Endodermal cell (in vitro differentiated cells): ENCODE data around the gene GPSM1. TPM values are rescaled to one million over a fixed set of nuclear protein-coding genes. Genes with fewer than 3 reads are reported as not detected.

ENCODE experiments used
- DNase-seq: peaks from one replicate; pipeline ENCODE4 v3.0.0-alpha.2; 2017
- H3K27ac ChIP-seq: 2 replicates; pipeline ENCODE4 v1.5.1; 2013; ENCODE audit warnings: mild to moderate bottlenecking, low read depth, low read length, moderate library complexity
- H3K27me3 ChIP-seq: 2 replicates; pipeline ENCODE4 v1.6.1; 2013; ENCODE audit warnings: mild to moderate bottlenecking, low read length, moderate library complexity; ENCODE audit not compliant: insufficient read depth, control insufficient read depth, poor library complexity, severe bottlenecking
- H3K36me3 ChIP-seq: 2 replicates; pipeline ENCODE4 v1.7.0; 2013; ENCODE audit warnings: mild to moderate bottlenecking, low read length, moderate library complexity; ENCODE audit not compliant: control insufficient read depth, insufficient read depth
- H3K4me1 ChIP-seq: one replicate; pipeline ENCODE4 v1.7.0; 2013; ENCODE audit warnings: low read length; ENCODE audit not compliant: control insufficient read depth, insufficient read depth
- H3K4me3 ChIP-seq: 2 replicates; pipeline ENCODE4 v1.5.1; 2013; ENCODE audit warnings: mild to moderate bottlenecking, low read length, moderate library complexity
- H3K9ac ChIP-seq: 2 replicates; pipeline ENCODE4 v1.6.1; 2013; ENCODE audit warnings: mild to moderate bottlenecking, low read length, moderate library complexity; ENCODE audit not compliant: poor library complexity, severe bottlenecking; ENCODE audit errors: extremely low read depth
- H3K9me3 ChIP-seq: 2 replicates; pipeline ENCODE4 v1.6.1; 2013; ENCODE audit warnings: mild to moderate bottlenecking, low read length, moderate library complexity; ENCODE audit not compliant: control insufficient read depth
- H3K27ac Mint-ChIP-seq: 2 replicates; pipeline ENCODE4 v1.8.0; 2020; ENCODE audit warnings: mixed read lengths
- H3K27me3 Mint-ChIP-seq: 2 replicates; pipeline ENCODE4 v1.8.0; 2021; ENCODE audit warnings: mild to moderate bottlenecking, mixed read lengths; ENCODE audit not compliant: insufficient read depth
- H3K36me3 Mint-ChIP-seq: 2 replicates; pipeline ENCODE4 v1.8.0; 2020; ENCODE audit warnings: low read depth, mixed read lengths
- H3K4me1 Mint-ChIP-seq: 2 replicates; pipeline ENCODE4 v1.8.0; 2020; ENCODE audit warnings: mixed read lengths
- H3K4me3 Mint-ChIP-seq: 2 replicates; pipeline ENCODE4 v1.8.0; 2020; ENCODE audit warnings: mild to moderate bottlenecking, moderate library complexity, mixed read lengths
- H3K9me3 Mint-ChIP-seq: 2 replicates; pipeline ENCODE4 v1.8.0; 2020; ENCODE audit warnings: mild to moderate bottlenecking, mixed read lengths
- CTCF ChIP-seq: fragments of 200-600 bp; sonication (generic); conservative IDR thresholded peaks from 2 replicates; pipeline ENCODE4 v1.5.0; 2021; ENCODE audit warnings: antibody characterized with exemption, mild to moderate bottlenecking
- WGBS, 2 experiments: methylation state at CpG; one replicate each; pipeline versions ENCODE4 v1.1.5 to v1.1.7; 2013; ENCODE audit warnings: missing lambda C conversion rate in 2 of 2, mixed read lengths in 1 of 2; ENCODE audit not compliant: insufficient coverage in 1 of 2, insufficient read length in 1 of 2; 5-methylcytosine and 5-hydroxymethylcytosine counted together
- total RNA-seq, 2 donors: library from RNA; stranded (reverse); fragmentation: NEBNext Ultra II Directional in 1 of 2; extraction: Animal tissue kit (Norgen Biotek cat#: 25700) in 1 of 2; gene quantifications; 2 replicates in 1 of 2; 3 replicates in 1 of 2; pipeline ENCODE4 v1.2.1, GENCODE V29; 2021

GPSM1 gene
- total RNA-seq, 2 donors from 2014 or later = 37.2 to 38.6 TPM

- H3K4me1 Mint-ChIP-seq = peaks cover 7% of the 10 kb centered on the region
- peak; percentile 60 for DNase-seq
- H3K36me3 ChIP-seq = peaks cover 54% of the 10 kb centered on the region
- H3K4me3 ChIP-seq = peak overlapping the region; percentile 91
- no peaks in the 10 kb centered on the region for H3K27me3 ChIP-seq
- WGBS, 2 experiments = 4 to 5% methylated on average over 37 to 67 of the region's 67 CpGs
- no peaks in the 10 kb centered on the region for H3K9me3 ChIP-seq
- H3K4me3 Mint-ChIP-seq = peak overlapping the region; percentile 85
- peak overlapping the region; percentile 84 for H3K9ac ChIP-seq
- no peak for TF ChIP-seq CTCF
- no peaks in the 10 kb centered on the region for H3K27me3 Mint-ChIP-seq
- peak overlapping the region; percentile 95 for H3K27ac Mint-ChIP-seq
- H3K27ac ChIP-seq = no peak overlapping the region
- peaks cover 40% of the 10 kb centered on the region for H3K36me3 Mint-ChIP-seq
- no peaks in the 10 kb centered on the region for H3K9me3 Mint-ChIP-seq
- H3K4me1 ChIP-seq = peaks cover 6% of the 10 kb centered on the region
Observed at GRCh38 chr9:136399176-136400037, 72.1 kb downstream of the GPSM1 start.

GRCh38 chr9:136400038-136400834 is 72.9 kb downstream of the GPSM1 start, which contains the start of gene SNAPC4:
Gene SNAPC4 (minus strand): TSS chr9:136400170. CDS start chr9:136398428, 1,742 bp downstream.
- DNase-seq = peak; percentile 96
- H3K9ac ChIP-seq = peak within 1 kb of the TSS; percentile 84
- no peaks in the 10 kb centered on the region for H3K9me3 ChIP-seq
- 18 to 27% methylated on average over 50 to 71 of the region's 71 CpGs for WGBS, 2 experiments
- H3K36me3 Mint-ChIP-seq = peaks cover 40% of the 10 kb centered on the region
- peaks cover 7% of the 10 kb centered on the region for H3K4me1 Mint-ChIP-seq
- H3K4me3 Mint-ChIP-seq = peak within 1 kb of the TSS; percentile 85
- peak; percentile 97 for TF ChIP-seq CTCF
- H3K4me3 ChIP-seq = peak within 1 kb of the TSS; percentile 91
- peaks cover 6% of the 10 kb centered on the region for H3K4me1 ChIP-seq
- peak within 1 kb of the TSS; percentile 24 for H3K27ac ChIP-seq
- H3K27me3 Mint-ChIP-seq = no peaks in the 10 kb centered on the region
- H3K27me3 ChIP-seq = no peaks in the 10 kb centered on the region
- H3K9me3 Mint-ChIP-seq = no peaks in the 10 kb centered on the region
- peaks cover 54% of the 10 kb centered on the region for H3K36me3 ChIP-seq
- peak within 1 kb of the TSS; percentile 95 for H3K27ac Mint-ChIP-seq

GRCh38 chr9:136401173-136401922 is 74.0 kb downstream of the GPSM1 start:
- Histone ChIP-seq H3K36me3 (peaks cover 50% of the 10 kb centered on the region), H3K9me3 (no peaks in the 10 kb centered on the region), H3K4me3 (no peak overlapping the region), H3K27ac (no peak overlapping the region), H3K27me3 (no peaks in the 10 kb centered on the region), H3K4me1 (peaks cover 6% of the 10 kb centered on the region), H3K9ac (no peak overlapping the region)
- TF ChIP-seq CTCF = no peak
- H3K9me3 Mint-ChIP-seq = no peaks in the 10 kb centered on the region
- no peaks in the 10 kb centered on the region for H3K27me3 Mint-ChIP-seq
- no peak overlapping the region for H3K4me3 Mint-ChIP-seq
- 95 to 97% methylated on average over 14 to 18 of the region's 18 CpGs for WGBS, 2 experiments
- peak overlapping the region; percentile 40 for H3K27ac Mint-ChIP-seq
- H3K36me3 Mint-ChIP-seq = peaks cover 40% of the 10 kb centered on the region
- DNase-seq = no peak
- H3K4me1 Mint-ChIP-seq = peaks cover 7% of the 10 kb centered on the region
